Measurements from ENCODE around the gene CHCHD5. TPM values are rescaled to one million over a fixed set of nuclear protein-coding genes. Genes with fewer than 3 reads are reported as not detected.

Gene CHCHD5
- total RNA-seq, 4 donors from 2014 or later, result 4.3 to 30.6 (median 17.9) TPM

GRCh38 chr2:112600634-112601033 lies 16.2 kb downstream of the CHCHD5 start:
- Histone ChIP-seq H3K27ac (no peak overlapping the region), H3K36me3 (peaks cover 0 to 5% (median 0%) of the 10 kb centered on the region in 3 donors), H3K4me1 (peaks cover 0 to 12% (median 5%) of the 10 kb centered on the region in 4 donors), H3K9me3 (no peaks in the 10 kb centered on the region), H3K4me3 (no peak overlapping the region), H3K27me3 (no peaks in the 10 kb centered on the region)
- WGBS, 2 donors, result 66 to 70% methylated on average over 3 of the region's 3 CpGs
- no peak for DNase-seq (ENCODE audit: low spot score in 2 of 2)
- TF ChIP-seq EP300 (IDR thresholded peaks at IDR 0.05), result no peak
- no peak for TF ChIP-seq CTCF (IDR thresholded peaks at IDR 0.05)
- TF ChIP-seq POLR2A (IDR thresholded peaks at IDR 0.05), result no peak

- no peak for DNase-seq (ENCODE audit: low spot score in 2 of 2)
Observed at GRCh38 chr2:112601754-112602153, 17.3 kb downstream of the CHCHD5 start.

GRCh38 chr2:112602917-112603316 lies 18.5 kb downstream of the CHCHD5 start:
- no peak overlapping the region for H3K4me3 ChIP-seq
- H3K27ac ChIP-seq, result no peak overlapping the region
- peaks cover 0 to 5% (median 0%) of the 10 kb centered on the region in 3 donors for H3K36me3 ChIP-seq
- H3K27me3 ChIP-seq, result no peaks in the 10 kb centered on the region
- H3K9me3 ChIP-seq, result no peaks in the 10 kb centered on the region
- DNase-seq (ENCODE audit: low spot score in 2 of 2), result no peak
- 93 to 95% methylated on average over 3 of the region's 3 CpGs for WGBS, 2 donors
- H3K4me1 ChIP-seq, result peaks cover 0 to 12% (median 5%) of the 10 kb centered on the region in 4 donors
- no peak for TF ChIP-seq EP300 (IDR thresholded peaks at IDR 0.05)
- no peak for TF ChIP-seq CTCF (IDR thresholded peaks at IDR 0.05)
- no peak for TF ChIP-seq POLR2A (IDR thresholded peaks at IDR 0.05)

More at GRCh38 chr2:112601754-112602153, 17.3 kb downstream of the CHCHD5 start:
- Histone ChIP-seq H3K27me3 (no peaks in the 10 kb centered on the region), H3K36me3 (peaks cover 0 to 5% (median 0%) of the 10 kb centered on the region in 3 donors), H3K4me3 (no peak overlapping the region), H3K27ac (no peak overlapping the region), H3K9me3 (no peaks in the 10 kb centered on the region), H3K4me1 (peaks cover 0 to 12% (median 5%) of the 10 kb centered on the region in 4 donors)
- TF ChIP-seq CTCF (IDR thresholded peaks at IDR 0.05), result no peak
- TF ChIP-seq EP300 (IDR thresholded peaks at IDR 0.05), result no peak
- TF ChIP-seq POLR2A (IDR thresholded peaks at IDR 0.05), result no peak
- 87 to 90% methylated on average over 3 of the region's 3 CpGs for WGBS, 2 donors

- DNase-seq (ENCODE audit: low spot score in 2 of 2), result no peak
- H3K27ac ChIP-seq, result no peak overlapping the region
- peaks cover 0 to 12% (median 5%) of the 10 kb centered on the region in 4 donors for H3K4me1 ChIP-seq
- no peak overlapping the region for H3K4me3 ChIP-seq
- no peaks in the 10 kb centered on the region for H3K9me3 ChIP-seq
- H3K36me3 ChIP-seq, result peaks cover 0 to 5% (median 0%) of the 10 kb centered on the region in 3 donors
- WGBS, 2 donors, result 73 to 97% methylated on average over 2 of the region's 2 CpGs
- no peak for TF ChIP-seq POLR2A (IDR thresholded peaks at IDR 0.05)
- no peak for TF ChIP-seq CTCF (IDR thresholded peaks at IDR 0.05)
- no peak for TF ChIP-seq EP300 (IDR thresholded peaks at IDR 0.05)
- H3K27me3 ChIP-seq, result no peaks in the 10 kb centered on the region
Observed at GRCh38 chr2:112603731-112604130, 19.3 kb downstream of the CHCHD5 start.

GRCh38 chr2:112604952-112605351 lies 20.5 kb downstream of the CHCHD5 start:
- Histone ChIP-seq H3K4me3 (no peak overlapping the region), H3K27ac (no peak overlapping the region), H3K27me3 (no peaks in the 10 kb centered on the region), H3K36me3 (peaks cover 0 to 5% (median 0%) of the 10 kb centered on the region in 3 donors), H3K9me3 (no peaks in the 10 kb centered on the region), H3K4me1 (peaks cover 0 to 8% (median 4%) of the 10 kb centered on the region in 4 donors)
- TF ChIP-seq CTCF (IDR thresholded peaks at IDR 0.05), result no peak
- TF ChIP-seq EP300 (IDR thresholded peaks at IDR 0.05), result no peak
- TF ChIP-seq POLR2A (IDR thresholded peaks at IDR 0.05), result no peak
- WGBS, 2 donors, result 74 to 81% methylated on average over 4 of the region's 4 CpGs
- DNase-seq (ENCODE audit: low spot score in 2 of 2), result no peak

All from tibial nerve (tissue), 4 donors.